ENCODE measurements around the gene SRPX2.
A peak's percentile ranks its signal among the peaks of the same experiment; 100 is the strongest.

DNA sequence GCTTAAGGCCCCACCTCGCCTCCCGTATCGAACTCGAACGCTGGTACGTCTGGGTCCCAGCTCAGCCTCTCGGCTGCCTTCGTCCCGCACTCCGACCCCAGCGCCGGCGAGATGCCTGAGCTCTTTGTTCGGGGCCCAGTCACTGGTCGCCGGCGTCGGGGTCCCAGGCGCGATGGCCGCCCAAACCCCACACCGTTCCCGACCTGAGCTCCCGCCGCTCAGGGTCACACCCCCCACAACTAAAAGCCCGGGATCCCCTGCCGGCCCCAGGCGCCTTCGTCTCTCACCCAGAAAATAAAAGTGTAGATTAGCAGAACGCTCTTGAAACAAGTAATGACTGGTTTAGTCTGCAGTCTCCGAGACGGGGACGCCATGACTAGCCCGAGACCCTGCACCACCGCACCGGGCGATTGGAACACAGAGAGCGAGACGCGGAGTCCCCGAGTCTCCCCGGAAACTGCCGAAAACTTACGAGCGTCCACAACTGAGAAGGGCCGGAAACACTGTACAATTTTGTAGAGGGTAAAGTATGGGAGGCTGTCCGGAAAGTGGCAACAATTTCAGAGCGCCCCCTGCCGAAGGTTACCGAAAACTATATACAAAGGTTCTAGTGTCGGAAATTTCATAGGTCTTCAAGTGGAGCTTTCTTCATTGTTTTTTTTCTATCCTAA, 7.5 kb upstream of the SRPX2 start, which contains the start of gene TSPAN6:
- TF ChIP-seq CTCF (IDR thresholded peaks at IDR 0.05; ENCODE audit: low read depth, low read length, poor library complexity, severe bottlenecking) (peak; percentile 33), EZH2phosphoT487 (IDR thresholded peaks at IDR 0.05; ENCODE audit: borderline replicate concordance, low read length) (no peak)

Measured in DOHH2 (cell line).